GM12891 (cell line): ENCODE data around the gene CTNNA2.

Experiments
- POLR2A ChIP-seq: IDR thresholded peaks from 2 replicates; pipeline ENCODE4 v1.6.1; 2011; ENCODE audit warnings: low read depth, low read length, control low read depth
- POLR2AphosphoS5 ChIP-seq: IDR thresholded peaks from 2 replicates; pipeline ENCODE4 v1.6.1; 2011; ENCODE audit warnings: low read depth, low read length, control low read depth
- POU2F2 ChIP-seq: IDR thresholded peaks from 2 replicates; pipeline ENCODE4 v1.6.1; 2011; ENCODE audit warnings: low read depth, mild to moderate bottlenecking, control low read depth, low read length, moderate library complexity
- TAF1 ChIP-seq: IDR thresholded peaks from 2 replicates; pipeline ENCODE4 v1.6.1; 2011; ENCODE audit warnings: low read depth, low read length, control low read depth

DNA sequence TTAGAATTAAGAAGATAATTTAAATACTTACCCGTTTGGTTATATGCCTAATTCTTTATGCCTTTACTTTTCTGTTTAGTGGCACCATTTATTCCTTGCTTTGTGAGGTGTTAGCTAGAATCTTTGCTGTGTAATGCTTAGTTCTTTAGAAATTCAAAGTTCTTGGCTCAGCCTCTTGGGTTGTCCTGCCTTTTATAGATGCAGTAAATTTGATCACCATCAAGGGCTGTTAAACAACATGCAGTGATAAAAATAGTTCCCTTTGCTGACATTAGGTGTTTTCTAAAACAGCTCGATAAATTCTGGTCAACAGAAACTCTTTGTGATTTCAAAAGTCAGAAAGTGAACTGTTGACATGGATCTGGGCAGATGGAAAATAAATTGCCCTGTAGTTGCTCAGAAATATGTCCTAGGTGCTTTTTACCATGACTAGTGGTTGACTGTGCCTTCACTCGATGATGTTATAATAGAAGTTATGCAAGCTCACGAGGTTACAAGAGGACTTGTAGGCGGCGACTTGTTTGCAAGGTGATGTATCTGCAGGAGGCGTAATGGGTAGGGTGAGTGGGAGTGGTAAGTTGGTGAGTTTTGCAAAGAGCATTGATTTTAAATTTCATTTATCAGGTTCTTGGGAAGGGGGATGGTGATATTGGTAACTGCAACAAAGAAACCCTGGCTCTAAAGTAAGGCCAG lies 739.6 kb downstream of the CTNNA2 start:
- TF ChIP-seq POLR2A (no peak), POLR2AphosphoS5 (no peak), TAF1 (no peak), POU2F2 (no peak)
